T-helper 17 cell (primary cell): ENCODE results near the gene MAN1A2. TPM values are rescaled to one million over a fixed set of nuclear protein-coding genes. Genes with fewer than 3 reads are reported as not detected.
"Not testable (repeated sequence)": the region's sequence is repeated elsewhere in the genome, so short reads cannot be mapped to it uniquely, and the experiment has no call there.

Experiments
- ATAC-seq: fragments of 150-1000 bp; cut with Tn5 transposase; 2 replicates; pipeline ENCODE4 v1.10.0; 2021; ENCODE audit warnings: mild to moderate bottlenecking, moderate library complexity
- DNase-seq, 3 donors: peaks; one replicate each; pipeline versions ENCODE4 v3.0.0 to v3.0.0-alpha.2; 2020 to 2021
- H3K9me3 ChIP-seq: one replicate; pipeline ENCODE4 v1.7.0; 2013; ENCODE audit warnings: low read length, mild to moderate bottlenecking; ENCODE audit not compliant: control insufficient read depth, poor library complexity, severe bottlenecking
- H3K27ac Mint-ChIP-seq: one replicate; pipeline ENCODE4 v1.8.0; 2022; ENCODE audit warnings: mild to moderate bottlenecking, moderate library complexity, mixed read lengths
- H3K27me3 Mint-ChIP-seq: one replicate; pipeline ENCODE4 v1.8.0; 2022; ENCODE audit warnings: mixed read lengths
- H3K36me3 Mint-ChIP-seq: one replicate; pipeline ENCODE4 v1.8.0; 2022; ENCODE audit warnings: low read depth, mixed read lengths
- H3K4me1 Mint-ChIP-seq: one replicate; pipeline ENCODE4 v1.8.0; 2022; ENCODE audit warnings: mild to moderate bottlenecking, mixed read lengths
- H3K4me3 Mint-ChIP-seq: one replicate; pipeline ENCODE4 v1.8.0; 2022; ENCODE audit warnings: mild to moderate bottlenecking, moderate library complexity, mixed read lengths
- total RNA-seq, 4 donors: library from RNA in 2 of 4; stranded (reverse) in 2 of 4; gene quantifications; one replicate each; pipeline ENCODE4 v1.2.3 and lab custom pipeline; 2022 to 2026

Gene MAN1A2
- total RNA-seq, 2 donors from 2014 or later, result 51.6 to 52.9 TPM

GRCh38 chr1:117341123-117341522 is 26.1 kb upstream of the MAN1A2 start:
- no peak for ATAC-seq
- Mint-ChIP-seq H3K4me3 (no peak overlapping the region), H3K4me1 (peaks cover 12% of the 10 kb centered on the region), H3K36me3 (peaks cover 2% of the 10 kb centered on the region), H3K27me3 (no peaks in the 10 kb centered on the region), H3K27ac (peak overlapping the region; percentile 27)
- DNase-seq, result no peak
- no peaks in the 10 kb centered on the region for H3K9me3 ChIP-seq

- Mint-ChIP-seq H3K36me3 (peaks cover 2% of the 10 kb centered on the region), H3K27me3 (no peaks in the 10 kb centered on the region), H3K4me1 (peaks cover 19% of the 10 kb centered on the region), H3K4me3 (peak overlapping the region; percentile 62), H3K27ac (peak overlapping the region; percentile 85)
- no peak for DNase-seq
- no peak for ATAC-seq
- no peaks in the 10 kb centered on the region for H3K9me3 ChIP-seq
These were observed 24.9 kb upstream of the MAN1A2 start for GRCh38 chr1:117342397-117342796.

GRCh38 chr1:117346206-117346928 is 20.9 kb upstream of the MAN1A2 start:
- no peaks in the 10 kb centered on the region for H3K9me3 ChIP-seq
- H3K4me3 Mint-ChIP-seq, result no peak overlapping the region
- ATAC-seq, result peak; percentile 78
- H3K27ac Mint-ChIP-seq, result peak overlapping the region; percentile 61
- H3K4me1 Mint-ChIP-seq, result peaks cover 15% of the 10 kb centered on the region
- H3K27me3 Mint-ChIP-seq, result no peaks in the 10 kb centered on the region
- no peaks in the 10 kb centered on the region for H3K36me3 Mint-ChIP-seq
- DNase-seq, result no peak

- H3K36me3 Mint-ChIP-seq, result no peaks in the 10 kb centered on the region
- no peaks in the 10 kb centered on the region for H3K9me3 ChIP-seq
- ATAC-seq (no peak), DNase-seq (no peak)
- H3K27me3 Mint-ChIP-seq, result no peaks in the 10 kb centered on the region
- no peak overlapping the region for H3K4me3 Mint-ChIP-seq
- H3K27ac Mint-ChIP-seq, result no peak overlapping the region
- H3K4me1 Mint-ChIP-seq, result peaks cover 12% of the 10 kb centered on the region
These were observed 19.3 kb upstream of the MAN1A2 start for GRCh38 chr1:117347907-117348306.

- not testable (repeated sequence) for ATAC-seq, H3K9me3 ChIP-seq, H3K36me3 Mint-ChIP-seq, DNase-seq, H3K4me3 Mint-ChIP-seq, H3K27ac Mint-ChIP-seq, H3K27me3 Mint-ChIP-seq, H3K4me1 Mint-ChIP-seq
These were observed 14.6 kb upstream of the MAN1A2 start for GRCh38 chr1:117352695-117353094.

GRCh38 chr1:117357833-117358603 is 9.2 kb upstream of the MAN1A2 start:
- Mint-ChIP-seq H3K4me1 (peaks cover 19% of the 10 kb centered on the region), H3K4me3 (peak overlapping the region; percentile 81), H3K27ac (peak overlapping the region; percentile 78)
- H3K36me3 Mint-ChIP-seq, ATAC-seq, H3K9me3 ChIP-seq, H3K27me3 Mint-ChIP-seq: not testable (repeated sequence)
- peak in 1 of 3 donors; percentile 15 for DNase-seq

- not testable (repeated sequence) for H3K9me3 ChIP-seq, H3K27me3 Mint-ChIP-seq, DNase-seq, ATAC-seq, H3K36me3 Mint-ChIP-seq
- H3K27ac Mint-ChIP-seq, result peak overlapping the region; percentile 78
- H3K4me3 Mint-ChIP-seq, result peak overlapping the region; percentile 81
- H3K4me1 Mint-ChIP-seq, result peaks cover 19% of the 10 kb centered on the region
These were observed 8.7 kb upstream of the MAN1A2 start for GRCh38 chr1:117358604-117358887.

- Mint-ChIP-seq H3K36me3 (peaks cover 4% of the 10 kb centered on the region), H3K4me3 (peak overlapping the region; percentile 81), H3K27ac (peak overlapping the region; percentile 78)
These were observed 7.5 kb upstream of the MAN1A2 start for GRCh38 chr1:117359561-117360289.

GRCh38 chr1:117362986-117363385 is 4.3 kb upstream of the MAN1A2 start:
- H3K4me3 Mint-ChIP-seq, result no peak overlapping the region
- H3K9me3 ChIP-seq, result no peaks in the 10 kb centered on the region
- H3K27ac Mint-ChIP-seq, result peak overlapping the region; percentile 81
- DNase-seq, result no peak
- H3K27me3 Mint-ChIP-seq, result no peaks in the 10 kb centered on the region
- ATAC-seq, result no peak
- peaks cover 4% of the 10 kb centered on the region for H3K36me3 Mint-ChIP-seq
- peaks cover 40% of the 10 kb centered on the region for H3K4me1 Mint-ChIP-seq

More at GRCh38 chr1:117359561-117360289, 7.5 kb upstream of the MAN1A2 start:
- DNase-seq, result no peak
- Mint-ChIP-seq H3K27me3 (no peaks in the 10 kb centered on the region), H3K4me1 (peaks cover 26% of the 10 kb centered on the region)
- no peaks in the 10 kb centered on the region for H3K9me3 ChIP-seq
- no peak for ATAC-seq

- Mint-ChIP-seq H3K36me3 (peaks cover 4% of the 10 kb centered on the region), H3K27me3 (no peaks in the 10 kb centered on the region), H3K4me1 (peaks cover 42% of the 10 kb centered on the region), H3K4me3 (peak overlapping the region; percentile 39), H3K27ac (peak overlapping the region; percentile 12)
- no peak for ATAC-seq
- no peak for DNase-seq
- H3K9me3 ChIP-seq, result no peaks in the 10 kb centered on the region
These were observed 3.6 kb upstream of the MAN1A2 start for GRCh38 chr1:117363571-117364048.

- H3K4me1 Mint-ChIP-seq, result peaks cover 42% of the 10 kb centered on the region
These were observed 3.0 kb upstream of the MAN1A2 start for GRCh38 chr1:117364240-117364639.

GRCh38 chr1:117365350-117366176 is 1.7 kb upstream of the MAN1A2 start:
- no peak for DNase-seq
- H3K9me3 ChIP-seq, result no peaks in the 10 kb centered on the region
- peak overlapping the region; percentile 97 for H3K4me3 Mint-ChIP-seq
- no peaks in the 10 kb centered on the region for H3K27me3 Mint-ChIP-seq
- H3K36me3 Mint-ChIP-seq, result no peaks in the 10 kb centered on the region
- peaks cover 43% of the 10 kb centered on the region for H3K4me1 Mint-ChIP-seq
- no peak for ATAC-seq
- H3K27ac Mint-ChIP-seq, result peak overlapping the region; percentile 95

More at GRCh38 chr1:117364240-117364639, 3.0 kb upstream of the MAN1A2 start:
- peak overlapping the region; percentile 39 for H3K4me3 Mint-ChIP-seq
- ATAC-seq, result no peak
- H3K27me3 Mint-ChIP-seq, result no peaks in the 10 kb centered on the region
- no peak for DNase-seq
- no peaks in the 10 kb centered on the region for H3K36me3 Mint-ChIP-seq
- peak overlapping the region; percentile 12 for H3K27ac Mint-ChIP-seq
- H3K9me3 ChIP-seq, result no peaks in the 10 kb centered on the region
